HepG2 (cell line): ENCODE data around the gene CTDSP1. TPM values are rescaled to one million over a fixed set of nuclear protein-coding genes. Genes with fewer than 3 reads are reported as not detected.

Experiments
- AFF4 ChIP-seq: sonication (generic); formaldehyde crosslinking; IDR thresholded peaks from 2 replicates; pipeline ENCODE4 v1.4.0; 2020; ENCODE audit warnings: missing genetic modification reagents
- BRCA1 ChIP-seq: sonication (generic); formaldehyde crosslinking; IDR thresholded peaks from 2 replicates; pipeline ENCODE4 v1.4.0; 2020; ENCODE audit warnings: missing genetic modification reagents
- CCAR2 ChIP-seq: fragments of 200-400 bp; formaldehyde crosslinking; optimal IDR thresholded peaks from 2 replicates; pipeline ENCODE3; 2018; ENCODE audit warnings: low read depth, mild to moderate bottlenecking, low read length, moderate library complexity
- CEBPG ChIP-seq: IDR thresholded peaks from 2 replicates; pipeline ENCODE4 v1.6.1; 2016
- CENPT ChIP-seq: sonication (generic); formaldehyde crosslinking; IDR thresholded peaks from 2 replicates; pipeline ENCODE4 v1.8.0; 2022; ENCODE audit warnings: low read depth, mild to moderate bottlenecking, moderate library complexity, missing genetic modification reagents
- ELF3 ChIP-seq: IDR thresholded peaks from 2 replicates; pipeline ENCODE4 v1.6.1; 2016; ENCODE audit warnings: missing genetic modification reagents, missing compliant biosample characterization
- HCFC1 ChIP-seq: fragments of 150-350 bp; IDR thresholded peaks from 2 replicates; pipeline ENCODE4 v1.6.1; 2014; ENCODE audit warnings: low read depth, low read length
- HNRNPL ChIP-seq: fragments of 200-400 bp; formaldehyde crosslinking; IDR thresholded peaks from 2 replicates; pipeline ENCODE4 v1.6.1; 2017; ENCODE audit warnings: mild to moderate bottlenecking, low read depth, low read length
- MEIS2 ChIP-seq: sonication (generic); formaldehyde crosslinking; IDR thresholded peaks from 2 replicates; pipeline ENCODE4 v1.9.0; 2021; ENCODE audit warnings: mild to moderate bottlenecking, missing genetic modification reagents
- PTBP1 ChIP-seq: fragments of 200-400 bp; formaldehyde crosslinking; IDR thresholded peaks from 2 replicates; pipeline ENCODE4 v1.6.1; 2018; ENCODE audit warnings: low read length, low read depth; ENCODE audit not compliant: poor library complexity, severe bottlenecking
- RXRB ChIP-seq: IDR thresholded peaks from 2 replicates; pipeline ENCODE4 v1.6.1; 2016; ENCODE audit warnings: borderline replicate concordance, missing genetic modification reagents, missing compliant biosample characterization
- SMAD3 ChIP-seq: sonication (generic); formaldehyde crosslinking; IDR thresholded peaks from 2 replicates; pipeline ENCODE4 v1.4.0; 2020; ENCODE audit warnings: missing genetic modification reagents
- ZNF44 ChIP-seq: sonication (generic); formaldehyde crosslinking; IDR thresholded peaks from 2 replicates; pipeline ENCODE4 v1.5.1; 2020; ENCODE audit warnings: mild to moderate bottlenecking, missing genetic modification reagents
- polyA plus RNA-seq, 8 experiments: library from polyadenylated mRNA; depleted of rRNA in 3 of 8; stranded (reverse) in 7 of 8; unstranded in 1 of 8; fragments of >200 nt; fragmentation: Illumina TruSeq in 4 of 8; extraction: Trizol in 4 of 8; gene quantifications; 2 replicates each; pipeline versions ENCODE4 v1.2.1 to v1.2.3, GENCODE V29; 2011 to 2016; ENCODE audit warnings: low read depth in 4 of 8, missing spikeins in 1 of 8, mixed read lengths in 1 of 8; ENCODE audit not compliant: insufficient read depth in 1 of 8
- total RNA-seq, 5 experiments: library from RNA; depleted of rRNA; stranded (reverse); fragments of >200 nt; fragmentation: Illumina TruSeq; extraction: Trizol; gene quantifications; 2 replicates each; pipeline ENCODE4 v1.2.3, GENCODE V29; 2016; ENCODE audit warnings: low read depth in 1 of 5
- TF ChIP-seq, protein P1 (sequence below): sonication (generic); formaldehyde crosslinking; IDR thresholded peaks from 2 replicates; pipeline ENCODE4 v1.4.0; 2020; ENCODE audit warnings: missing genetic modification reagents, borderline replicate concordance
- TF ChIP-seq, protein P2 (sequence below): sonication (generic); formaldehyde crosslinking; IDR thresholded peaks from 2 replicates; pipeline ENCODE4 v1.4.0; 2020; ENCODE audit warnings: missing genetic modification reagents, mild to moderate bottlenecking, borderline replicate concordance
- TF ChIP-seq, protein P3 (sequence below): sonication (generic); formaldehyde crosslinking; conservative IDR thresholded peaks from 2 replicates; pipeline ENCODE4 v1.4.0; 2020; ENCODE audit warnings: missing genetic modification reagents

The CTDSP1 gene
- total and polyA plus RNA-seq, 2 of the 13 experiments (the other 11 are each of a cell fraction or from before 2014, with no cell fraction given) = 91.0 to 268 TPM

DNA sequence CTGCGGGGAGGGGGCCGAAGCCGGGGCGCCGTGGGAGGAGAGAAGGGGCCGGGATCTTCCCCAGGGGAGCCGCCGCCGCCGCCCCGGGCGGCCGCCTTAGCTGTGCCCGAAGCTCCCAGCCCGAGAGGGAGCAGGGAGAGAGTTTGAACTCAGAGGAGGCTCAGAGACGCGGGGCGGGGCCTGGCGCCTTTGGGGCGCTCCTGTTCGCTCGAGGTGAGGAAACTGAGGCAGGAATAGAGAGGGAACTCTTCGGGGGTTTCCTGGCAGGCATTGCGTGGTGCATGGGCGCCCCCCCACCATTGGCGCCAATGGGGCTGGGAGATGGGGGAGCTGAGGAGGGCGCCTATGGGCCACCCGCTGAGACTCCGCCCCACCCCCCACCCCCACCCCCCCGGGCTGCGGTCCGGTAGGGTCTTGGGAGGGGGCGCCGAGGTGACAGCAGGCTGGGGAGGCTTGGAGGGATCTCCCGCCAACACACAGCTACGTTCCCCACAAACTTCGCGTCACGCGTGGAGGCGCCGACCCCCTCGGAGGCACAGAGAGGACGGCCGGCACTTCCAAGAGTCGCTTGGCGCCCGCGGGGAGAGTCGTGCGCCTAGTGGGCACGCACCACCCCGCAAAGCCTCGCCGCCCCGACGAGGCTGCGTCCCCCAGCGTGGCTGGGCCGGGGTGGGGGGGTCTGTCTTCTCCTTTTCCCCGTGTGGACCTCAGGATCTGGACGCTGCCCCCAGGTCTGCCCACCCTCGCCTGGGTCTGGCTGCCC lies 680 bp downstream of the CTDSP1 start (continued):
- TF ChIP-seq AFF4 (CRISPR knock-in tag) (peak; percentile 86; the same call in 1 of the 2 replicates), RXRB (CRISPR knock-in tag) (no peak), HCFC1 (no peak), CCAR2 (no peak), ZNF44 (no peak), SMAD3 (CRISPR knock-in tag) (no peak; the same call in 1 of the 2 replicates), CENPT (CRISPR knock-in tag) (no peak), HNRNPL (peak; percentile 93), MEIS2 (CRISPR knock-in tag) (peak; percentile 75; the same call in 1 of the 2 replicates), PTBP1 (peak; percentile 56), BRCA1 (no peak), ELF3 (no peak), CEBPG (CRISPR knock-in tag) (no peak)
- TF ChIP-seq, protein P1, sequence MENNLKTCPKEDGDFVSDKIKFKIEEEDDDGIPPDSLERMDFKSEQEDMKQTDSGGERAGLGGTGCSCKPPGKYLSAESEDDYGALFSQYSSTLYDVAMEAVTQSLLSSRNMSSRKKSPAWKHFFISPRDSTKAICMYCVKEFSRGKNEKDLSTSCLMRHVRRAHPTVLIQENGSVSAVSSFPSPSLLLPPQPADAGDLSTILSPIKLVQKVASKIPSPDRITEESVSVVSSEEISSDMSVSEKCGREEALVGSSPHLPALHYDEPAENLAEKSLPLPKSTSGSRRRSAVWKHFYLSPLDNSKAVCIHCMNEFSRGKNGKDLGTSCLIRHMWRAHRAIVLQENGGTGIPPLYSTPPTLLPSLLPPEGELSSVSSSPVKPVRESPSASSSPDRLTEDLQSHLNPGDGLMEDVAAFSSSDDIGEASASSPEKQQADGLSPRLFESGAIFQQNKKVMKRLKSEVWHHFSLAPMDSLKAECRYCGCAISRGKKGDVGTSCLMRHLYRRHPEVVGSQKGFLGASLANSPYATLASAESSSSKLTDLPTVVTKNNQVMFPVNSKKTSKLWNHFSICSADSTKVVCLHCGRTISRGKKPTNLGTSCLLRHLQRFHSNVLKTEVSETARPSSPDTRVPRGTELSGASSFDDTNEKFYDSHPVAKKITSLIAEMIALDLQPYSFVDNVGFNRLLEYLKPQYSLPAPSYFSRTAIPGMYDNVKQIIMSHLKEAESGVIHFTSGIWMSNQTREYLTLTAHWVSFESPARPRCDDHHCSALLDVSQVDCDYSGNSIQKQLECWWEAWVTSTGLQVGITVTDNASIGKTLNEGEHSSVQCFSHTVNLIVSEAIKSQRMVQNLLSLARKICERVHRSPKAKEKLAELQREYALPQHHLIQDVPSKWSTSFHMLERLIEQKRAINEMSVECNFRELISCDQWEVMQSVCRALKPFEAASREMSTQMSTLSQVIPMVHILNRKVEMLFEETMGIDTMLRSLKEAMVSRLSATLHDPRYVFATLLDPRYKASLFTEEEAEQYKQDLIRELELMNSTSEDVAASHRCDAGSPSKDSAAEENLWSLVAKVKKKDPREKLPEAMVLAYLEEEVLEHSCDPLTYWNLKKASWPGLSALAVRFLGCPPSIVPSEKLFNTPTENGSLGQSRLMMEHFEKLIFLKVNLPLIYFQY (CRISPR knock-in tag) = no peak
- TF ChIP-seq, protein P2, sequence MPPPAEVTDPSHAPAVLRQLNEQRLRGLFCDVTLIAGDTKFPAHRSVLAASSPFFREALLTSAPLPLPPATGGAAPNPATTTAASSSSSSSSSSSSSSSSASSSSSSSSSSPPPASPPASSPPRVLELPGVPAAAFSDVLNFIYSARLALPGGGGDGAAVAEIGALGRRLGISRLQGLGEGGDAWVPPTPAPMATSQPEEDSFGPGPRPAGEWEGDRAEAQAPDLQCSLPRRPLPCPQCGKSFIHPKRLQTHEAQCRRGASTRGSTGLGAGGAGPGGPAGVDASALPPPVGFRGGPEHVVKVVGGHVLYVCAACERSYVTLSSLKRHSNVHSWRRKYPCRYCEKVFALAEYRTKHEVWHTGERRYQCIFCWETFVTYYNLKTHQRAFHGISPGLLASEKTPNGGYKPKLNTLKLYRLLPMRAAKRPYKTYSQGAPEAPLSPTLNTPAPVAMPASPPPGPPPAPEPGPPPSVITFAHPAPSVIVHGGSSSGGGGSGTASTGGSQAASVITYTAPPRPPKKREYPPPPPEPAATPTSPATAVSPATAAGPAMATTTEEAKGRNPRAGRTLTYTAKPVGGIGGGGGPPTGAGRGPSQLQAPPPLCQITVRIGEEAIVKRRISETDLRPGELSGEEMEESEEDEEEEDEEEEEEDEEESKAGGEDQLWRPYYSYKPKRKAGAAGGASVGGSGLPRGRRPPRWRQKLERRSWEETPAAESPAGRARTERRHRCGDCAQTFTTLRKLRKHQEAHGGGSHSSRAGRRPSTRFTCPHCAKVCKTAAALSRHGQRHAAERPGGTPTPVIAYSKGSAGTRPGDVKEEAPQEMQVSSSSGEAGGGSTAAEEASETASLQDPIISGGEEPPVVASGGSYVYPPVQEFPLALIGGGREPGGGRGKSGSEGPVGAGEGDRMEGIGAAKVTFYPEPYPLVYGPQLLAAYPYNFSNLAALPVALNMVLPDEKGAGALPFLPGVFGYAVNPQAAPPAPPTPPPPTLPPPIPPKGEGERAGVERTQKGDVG (CRISPR knock-in tag) = no peak
- TF ChIP-seq, protein P3, sequence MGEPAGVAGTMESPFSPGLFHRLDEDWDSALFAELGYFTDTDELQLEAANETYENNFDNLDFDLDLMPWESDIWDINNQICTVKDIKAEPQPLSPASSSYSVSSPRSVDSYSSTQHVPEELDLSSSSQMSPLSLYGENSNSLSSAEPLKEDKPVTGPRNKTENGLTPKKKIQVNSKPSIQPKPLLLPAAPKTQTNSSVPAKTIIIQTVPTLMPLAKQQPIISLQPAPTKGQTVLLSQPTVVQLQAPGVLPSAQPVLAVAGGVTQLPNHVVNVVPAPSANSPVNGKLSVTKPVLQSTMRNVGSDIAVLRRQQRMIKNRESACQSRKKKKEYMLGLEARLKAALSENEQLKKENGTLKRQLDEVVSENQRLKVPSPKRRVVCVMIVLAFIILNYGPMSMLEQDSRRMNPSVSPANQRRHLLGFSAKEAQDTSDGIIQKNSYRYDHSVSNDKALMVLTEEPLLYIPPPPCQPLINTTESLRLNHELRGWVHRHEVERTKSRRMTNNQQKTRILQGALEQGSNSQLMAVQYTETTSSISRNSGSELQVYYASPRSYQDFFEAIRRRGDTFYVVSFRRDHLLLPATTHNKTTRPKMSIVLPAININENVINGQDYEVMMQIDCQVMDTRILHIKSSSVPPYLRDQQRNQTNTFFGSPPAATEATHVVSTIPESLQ (CRISPR knock-in tag) = no peak
